ENCODE data around the gene FOXD4L6. TPM values are rescaled to one million over a fixed set of nuclear protein-coding genes. Genes with fewer than 3 reads are reported as not detected.
"Not testable (repeated sequence)": the region's sequence is repeated elsewhere in the genome, so short reads cannot be mapped to it uniquely, and the experiment has no call there.

The FOXD4L6 gene
- total and polyA plus RNA-seq, 2 donors (not counting 1 experiment from before 2014, with no cell fraction given): not detected

GRCh38 chr9:41095060-41095459, 33.4 kb downstream of the FOXD4L6 start:
- DNase-seq; H3K9ac ChIP-seq (ENCODE audit: low read length); H4K20me1 ChIP-seq (ENCODE audit: control insufficient read depth, insufficient read depth, low read length, poor library complexity, severe bottlenecking); intact Hi-C loops (cut with micrococcal nuclease); H3K4me1 ChIP-seq (ENCODE audit: control insufficient read depth in 2 of 2, insufficient read depth in 2 of 2, low read length in 2 of 2); H3K27ac Mint-ChIP-seq; H3K4me1 Mint-ChIP-seq; H3K27me3 ChIP-seq (replicated peaks in 1 of 4; ENCODE audit: control extremely low read depth in 1 of 4, control insufficient read depth in 3 of 4, insufficient read depth in 4 of 4, low read length in 3 of 4); H3K36me3 ChIP-seq (replicated peaks in 1 of 2; ENCODE audit: control extremely low read depth in 1 of 2, control insufficient read depth in 1 of 2, extremely low read depth in 1 of 2, insufficient read depth in 2 of 2, low read length in 1 of 2); H2AFZ ChIP-seq (ENCODE audit: insufficient read depth, low read depth, low read length, poor library complexity, severe bottlenecking); H3K27ac ChIP-seq (ENCODE audit: low read length in 2 of 2); H3K4me3 ChIP-seq (ENCODE audit: control extremely low read depth in 1 of 5, extremely low read depth in 1 of 5, insufficient read depth in 1 of 5, low read depth in 2 of 5, low read length in 4 of 5); ATAC-seq (ENCODE audit: low read depth); H3K4me3 Mint-ChIP-seq; H3K4me2 ChIP-seq (replicated peaks; ENCODE audit: low read depth, low read length, poor library complexity, severe bottlenecking); H3K9me3 ChIP-seq (ENCODE audit: control extremely low read depth in 1 of 3, control insufficient read depth in 2 of 3, insufficient read depth in 1 of 3, low read length in 2 of 3); H3K9me3 Mint-ChIP-seq (ENCODE audit: insufficient read depth); H3K79me2 ChIP-seq (ENCODE audit: control insufficient read depth, insufficient read depth, low read length); POLR2A ChIA-PET; CTCF ChIA-PET; H3K27me3 Mint-ChIP-seq: not testable (repeated sequence)
- no CpG with 5 or more reads among the region's 2 CpGs for WGBS (ENCODE audit: insufficient coverage)

GRCh38 chr9:41094010-41094773, 34.3 kb downstream of the FOXD4L6 start:
- H4K20me1 ChIP-seq (ENCODE audit: control insufficient read depth, insufficient read depth, low read length, poor library complexity, severe bottlenecking); H3K27me3 ChIP-seq (replicated peaks in 1 of 4; ENCODE audit: control extremely low read depth in 1 of 4, control insufficient read depth in 3 of 4, insufficient read depth in 4 of 4, low read length in 3 of 4); H3K4me1 Mint-ChIP-seq; H2AFZ ChIP-seq (ENCODE audit: insufficient read depth, low read depth, low read length, poor library complexity, severe bottlenecking); H3K4me3 ChIP-seq (ENCODE audit: control extremely low read depth in 1 of 5, extremely low read depth in 1 of 5, insufficient read depth in 1 of 5, low read depth in 2 of 5, low read length in 4 of 5); H3K79me2 ChIP-seq (ENCODE audit: control insufficient read depth, insufficient read depth, low read length); H3K4me3 Mint-ChIP-seq; intact Hi-C loops (cut with micrococcal nuclease); POLR2A ChIA-PET; H3K27ac ChIP-seq (ENCODE audit: low read length in 2 of 2); H3K4me1 ChIP-seq (ENCODE audit: control insufficient read depth in 2 of 2, insufficient read depth in 2 of 2, low read length in 2 of 2); H3K9me3 ChIP-seq (ENCODE audit: control extremely low read depth in 1 of 3, control insufficient read depth in 2 of 3, insufficient read depth in 1 of 3, low read length in 2 of 3); DNase-seq; H3K9ac ChIP-seq (ENCODE audit: low read length); CTCF ChIA-PET; H3K36me3 ChIP-seq (replicated peaks in 1 of 2; ENCODE audit: control extremely low read depth in 1 of 2, control insufficient read depth in 1 of 2, extremely low read depth in 1 of 2, insufficient read depth in 2 of 2, low read length in 1 of 2); H3K4me2 ChIP-seq (replicated peaks; ENCODE audit: low read depth, low read length, poor library complexity, severe bottlenecking); H3K9me3 Mint-ChIP-seq (ENCODE audit: insufficient read depth); H3K27ac Mint-ChIP-seq; H3K27me3 Mint-ChIP-seq; ATAC-seq (ENCODE audit: low read depth): not testable (repeated sequence)
- WGBS (ENCODE audit: insufficient coverage): no CpG with 5 or more reads among the region's 9 CpGs

DNA sequence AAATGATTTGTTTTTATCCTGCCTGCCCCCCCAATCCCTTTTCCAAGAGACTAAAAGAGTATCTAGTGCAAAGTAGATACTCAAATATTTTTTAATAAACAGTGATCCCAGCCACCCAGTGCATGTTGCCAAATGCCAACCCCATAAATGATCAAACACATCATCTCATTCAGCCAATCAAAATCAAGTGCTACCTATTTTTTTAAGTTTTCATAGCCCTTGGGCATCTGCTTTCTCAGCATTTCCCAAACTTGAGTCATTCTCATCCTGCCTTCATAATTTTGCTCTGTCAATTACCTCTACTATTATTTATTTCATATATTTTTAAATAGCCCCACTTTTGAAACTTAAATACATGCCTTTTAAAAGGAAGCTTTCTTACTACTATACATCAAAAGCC, 37.6 kb downstream of the FOXD4L6 start:
- POLR2A ChIA-PET; H3K9me3 Mint-ChIP-seq (ENCODE audit: insufficient read depth); H3K27ac ChIP-seq (ENCODE audit: low read length in 2 of 2); intact Hi-C loops (cut with micrococcal nuclease); ATAC-seq (ENCODE audit: low read depth); H3K4me1 ChIP-seq (ENCODE audit: control insufficient read depth in 2 of 2, insufficient read depth in 2 of 2, low read length in 2 of 2); H3K9me3 ChIP-seq (ENCODE audit: control extremely low read depth in 1 of 3, control insufficient read depth in 2 of 3, insufficient read depth in 1 of 3, low read length in 2 of 3); H3K27ac Mint-ChIP-seq; H3K79me2 ChIP-seq (ENCODE audit: control insufficient read depth, insufficient read depth, low read length); H3K36me3 ChIP-seq (replicated peaks in 1 of 2; ENCODE audit: control extremely low read depth in 1 of 2, control insufficient read depth in 1 of 2, extremely low read depth in 1 of 2, insufficient read depth in 2 of 2, low read length in 1 of 2); H4K20me1 ChIP-seq (ENCODE audit: control insufficient read depth, insufficient read depth, low read length, poor library complexity, severe bottlenecking); H3K4me3 Mint-ChIP-seq; H3K4me2 ChIP-seq (replicated peaks; ENCODE audit: low read depth, low read length, poor library complexity, severe bottlenecking); DNase-seq; H2AFZ ChIP-seq (ENCODE audit: insufficient read depth, low read depth, low read length, poor library complexity, severe bottlenecking); H3K27me3 ChIP-seq (replicated peaks in 1 of 4; ENCODE audit: control extremely low read depth in 1 of 4, control insufficient read depth in 3 of 4, insufficient read depth in 4 of 4, low read length in 3 of 4); H3K27me3 Mint-ChIP-seq; H3K4me3 ChIP-seq (ENCODE audit: control extremely low read depth in 1 of 5, extremely low read depth in 1 of 5, insufficient read depth in 1 of 5, low read depth in 2 of 5, low read length in 4 of 5); H3K9ac ChIP-seq (ENCODE audit: low read length); H3K4me1 Mint-ChIP-seq; CTCF ChIA-PET: not testable (repeated sequence)

DNA sequence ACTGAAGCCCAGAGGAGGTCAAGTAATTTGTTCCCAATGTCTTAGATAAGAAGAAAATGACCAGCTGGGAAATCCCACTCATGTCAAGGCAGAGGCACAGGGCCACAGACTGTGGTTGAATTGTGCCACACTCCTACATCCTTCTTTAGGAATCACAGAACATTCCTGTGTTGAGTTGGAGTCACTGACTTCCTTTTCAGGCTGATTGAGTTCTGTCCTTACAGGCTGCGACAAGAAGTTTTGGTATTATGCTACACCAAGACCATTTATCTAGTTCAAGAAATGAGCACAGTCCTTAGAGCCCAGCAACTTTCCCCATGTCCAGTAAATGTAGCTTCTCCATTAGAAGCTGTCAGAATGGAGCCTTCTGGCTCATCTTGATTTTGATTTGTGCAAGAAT, 38.1 kb downstream of the FOXD4L6 start:
- POLR2A ChIA-PET; H3K4me3 ChIP-seq (ENCODE audit: control extremely low read depth in 1 of 5, extremely low read depth in 1 of 5, insufficient read depth in 1 of 5, low read depth in 2 of 5, low read length in 4 of 5); H3K27ac Mint-ChIP-seq; H3K79me2 ChIP-seq (ENCODE audit: control insufficient read depth, insufficient read depth, low read length); CTCF ChIA-PET; H3K9me3 ChIP-seq (ENCODE audit: control extremely low read depth in 1 of 3, control insufficient read depth in 2 of 3, insufficient read depth in 1 of 3, low read length in 2 of 3); H3K27me3 ChIP-seq (replicated peaks in 1 of 4; ENCODE audit: control extremely low read depth in 1 of 4, control insufficient read depth in 3 of 4, insufficient read depth in 4 of 4, low read length in 3 of 4); H2AFZ ChIP-seq (ENCODE audit: insufficient read depth, low read depth, low read length, poor library complexity, severe bottlenecking); H3K4me3 Mint-ChIP-seq; H3K27ac ChIP-seq (ENCODE audit: low read length in 2 of 2); H3K27me3 Mint-ChIP-seq; intact Hi-C loops (cut with micrococcal nuclease); H3K4me1 ChIP-seq (ENCODE audit: control insufficient read depth in 2 of 2, insufficient read depth in 2 of 2, low read length in 2 of 2); ATAC-seq (ENCODE audit: low read depth); H3K4me2 ChIP-seq (replicated peaks; ENCODE audit: low read depth, low read length, poor library complexity, severe bottlenecking); H4K20me1 ChIP-seq (ENCODE audit: control insufficient read depth, insufficient read depth, low read length, poor library complexity, severe bottlenecking); DNase-seq; H3K4me1 Mint-ChIP-seq; H3K9ac ChIP-seq (ENCODE audit: low read length); H3K9me3 Mint-ChIP-seq (ENCODE audit: insufficient read depth); H3K36me3 ChIP-seq (replicated peaks in 1 of 2; ENCODE audit: control extremely low read depth in 1 of 2, control insufficient read depth in 1 of 2, extremely low read depth in 1 of 2, insufficient read depth in 2 of 2, low read length in 1 of 2): not testable (repeated sequence)
- no CpG with 5 or more reads among the region's 1 CpG for WGBS (ENCODE audit: insufficient coverage)

Measured in B cell (primary cell).